22Rv1 (cell line): ENCODE results near the gene SLC2A4RG.

Experiments used
- CTCF ChIP-seq: fragments of 450-650 bp; IDR thresholded peaks from 2 replicates; pipeline ENCODE4 v1.5.1; 2017; ENCODE audit warnings: mild to moderate bottlenecking
- ZFX ChIP-seq: fragments of 450-650 bp; IDR thresholded peaks from 2 replicates; pipeline ENCODE4 v1.6.1; 2017; ENCODE audit warnings: antibody characterized with exemption, borderline replicate concordance

GRCh38 chr20:63712191-63712590, 27.4 kb upstream of the SLC2A4RG start:
- TF ChIP-seq CTCF, result no peak
- no peak for TF ChIP-seq ZFX
